Erythroblast (primary cell): Measurements from ENCODE around the gene P2RX3.

Experiments
- GATA1 ChIP-seq: IDR thresholded peaks from 2 replicates; pipeline ENCODE4 v1.6.1; 2011; ENCODE audit warnings: low read depth, mild to moderate bottlenecking, control low read depth, low read length, moderate library complexity
- POLR2A ChIP-seq: IDR thresholded peaks from 2 replicates; pipeline ENCODE4 v1.6.1; 2011; ENCODE audit warnings: mild to moderate bottlenecking, low read length

DNA sequence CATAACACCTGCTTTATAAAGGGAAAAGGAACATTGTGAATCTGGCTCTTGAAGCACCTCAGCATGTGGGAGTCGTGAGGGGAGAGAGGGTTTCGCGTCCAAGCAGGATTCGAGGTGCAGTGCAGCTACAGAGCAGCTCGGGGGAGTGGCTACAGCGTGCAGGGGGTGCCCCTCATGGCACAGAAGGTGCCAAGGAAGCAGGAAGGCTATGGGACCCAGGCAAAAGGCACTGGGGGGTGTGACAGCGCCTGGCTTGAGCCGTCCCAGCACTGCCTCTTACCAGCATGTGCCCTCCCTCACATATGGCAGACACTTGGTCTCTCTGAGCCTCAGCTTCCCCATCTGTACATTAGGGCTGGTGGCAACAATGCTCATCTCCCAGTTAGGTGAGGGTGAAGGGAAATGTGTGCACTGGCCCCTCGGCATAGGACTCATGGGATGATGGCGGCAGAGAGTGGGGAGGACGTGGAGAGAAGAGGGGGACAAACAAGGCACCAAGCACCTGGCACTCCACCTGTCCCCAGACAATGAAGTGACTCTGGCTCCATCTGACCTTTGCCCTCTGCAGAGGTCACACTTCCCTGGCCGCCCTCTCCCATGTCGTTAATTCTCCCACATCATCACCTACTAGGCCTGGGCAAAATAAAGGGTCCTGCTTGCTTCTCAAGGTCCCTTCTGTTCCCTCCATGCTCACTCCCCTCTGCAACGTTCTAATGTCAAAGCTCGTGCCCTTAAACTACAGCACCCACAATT is 23.8 kb upstream of the P2RX3 start:
- TF ChIP-seq POLR2A (no peak), GATA1 (no peak)
